Omental fat pad (tissue), 4 donors: Measurements from ENCODE around the gene NSMF. TPM values are rescaled to one million over a fixed set of nuclear protein-coding genes. Genes with fewer than 3 reads are reported as not detected.

Experiments used
- ATAC-seq: fragments of 150-250 bp; one replicate; pipeline ENCODE4 v1.9.1; 2016; ENCODE audit warnings: mild to moderate bottlenecking, moderate library complexity; ENCODE audit not compliant: low FRiP score
- DNase-seq: peaks from one replicate; pipeline ENCODE4 v3.0.0-alpha.2; 2019; ENCODE audit warnings: low spot score
- CTCF ChIP-seq, 3 donors: fragments of 450-650 bp; IDR thresholded peaks; one replicate each; pipeline ENCODE4 v1.5.1; 2016 to 2017; ENCODE audit warnings: antibody characterized with exemption in 3 of 3, mild to moderate bottlenecking in 3 of 3, moderate library complexity in 2 of 3
- total RNA-seq, 4 donors: library from RNA; depleted of rRNA; stranded (reverse); fragments of >200 nt; gene quantifications; one replicate each; pipeline ENCODE4 v1.1.0, GENCODE V29; 2016

Gene NSMF
- total RNA-seq, 4 donors from 2014 or later = 29.6 to 59.9 (median 31.5) TPM

GRCh38 chr9:137456864-137457405, 2.2 kb downstream of the NSMF start:
- DNase-seq (no peak), ATAC-seq (no peak)
- no peak for TF ChIP-seq CTCF (IDR thresholded peaks at IDR 0.05)

GRCh38 chr9:137456061-137456863, 2.9 kb downstream of the NSMF start:
- TF ChIP-seq CTCF (IDR thresholded peaks at IDR 0.05) = no peak
- ATAC-seq (no peak), DNase-seq (no peak)

- no peak for ATAC-seq
- no peak for TF ChIP-seq CTCF (IDR thresholded peaks at IDR 0.05)
- no peak for DNase-seq
These were observed 3.7 kb downstream of the NSMF start for GRCh38 chr9:137455359-137455991.

GRCh38 chr9:137454597-137455358, 4.4 kb downstream of the NSMF start:
- DNase-seq (no peak), ATAC-seq (peak; percentile 7)
- no peak for TF ChIP-seq CTCF (IDR thresholded peaks at IDR 0.05)

GRCh38 chr9:137454145-137454596, 5.0 kb downstream of the NSMF start:
- DNase-seq (no peak), ATAC-seq (peak; percentile 10)
- no peak for TF ChIP-seq CTCF (IDR thresholded peaks at IDR 0.05)

- ATAC-seq (peak; percentile 63), DNase-seq (no peak)
- no peak for TF ChIP-seq CTCF (IDR thresholded peaks at IDR 0.05)
These were observed 5.5 kb downstream of the NSMF start for GRCh38 chr9:137453643-137454081.
